Retinal pigment epithelial cell (primary cell): ENCODE measurements around the gene MAT2A.

ENCODE experiments used
- DNase-seq: peaks from one replicate; pipeline ENCODE4 v3.0.0-alpha.2; 2010; ENCODE audit warnings: low read depth
- H3K4me3 ChIP-seq: 2 replicates; pipeline ENCODE4 v1.5.1; 2011; ENCODE audit warnings: mild to moderate bottlenecking, low read length, control low read depth, moderate library complexity
- TF ChIP-seq, protein P1 (sequence below): conservative IDR thresholded peaks from 2 replicates; pipeline ENCODE4 v1.5.1; 2011; ENCODE audit warnings: low read depth, low read length, control low read depth, inconsistent platforms

Gene MAT2A

DNA sequence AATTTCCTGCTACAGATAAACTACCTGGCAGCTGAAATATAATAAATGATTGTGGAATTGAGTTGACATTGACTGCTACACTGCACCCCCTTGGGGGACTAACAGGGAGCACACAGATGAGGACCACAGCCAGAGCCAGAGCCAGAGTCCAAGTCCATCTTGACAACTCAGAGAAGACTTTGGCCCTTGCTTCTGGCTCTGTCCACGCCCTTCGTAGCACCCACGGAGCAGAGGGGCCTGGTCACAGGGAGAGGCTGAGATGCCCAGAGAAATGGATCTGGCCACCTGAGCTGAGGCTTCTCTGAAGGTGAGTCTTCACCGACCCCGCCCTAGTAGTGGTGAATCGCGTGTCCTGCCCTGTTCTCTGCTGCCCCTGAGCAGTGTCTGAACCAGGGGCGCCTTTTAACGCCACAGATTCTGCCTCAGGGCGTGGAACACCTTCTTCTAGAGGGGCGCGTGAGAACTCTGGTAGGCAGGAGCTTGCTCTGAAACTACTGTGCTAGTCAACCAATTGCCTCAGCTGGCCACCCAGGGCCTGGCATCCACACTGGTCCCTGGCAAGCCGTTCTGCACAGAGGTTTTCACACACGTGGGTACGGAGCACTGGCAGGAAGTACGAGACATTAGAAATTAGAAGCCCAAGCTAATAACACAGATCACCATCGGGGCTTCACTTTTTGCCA is 35.7 kb upstream of the MAT2A start:
- no peak for DNase-seq
- no peak overlapping the region for H3K4me3 ChIP-seq
- TF ChIP-seq, protein P1, sequence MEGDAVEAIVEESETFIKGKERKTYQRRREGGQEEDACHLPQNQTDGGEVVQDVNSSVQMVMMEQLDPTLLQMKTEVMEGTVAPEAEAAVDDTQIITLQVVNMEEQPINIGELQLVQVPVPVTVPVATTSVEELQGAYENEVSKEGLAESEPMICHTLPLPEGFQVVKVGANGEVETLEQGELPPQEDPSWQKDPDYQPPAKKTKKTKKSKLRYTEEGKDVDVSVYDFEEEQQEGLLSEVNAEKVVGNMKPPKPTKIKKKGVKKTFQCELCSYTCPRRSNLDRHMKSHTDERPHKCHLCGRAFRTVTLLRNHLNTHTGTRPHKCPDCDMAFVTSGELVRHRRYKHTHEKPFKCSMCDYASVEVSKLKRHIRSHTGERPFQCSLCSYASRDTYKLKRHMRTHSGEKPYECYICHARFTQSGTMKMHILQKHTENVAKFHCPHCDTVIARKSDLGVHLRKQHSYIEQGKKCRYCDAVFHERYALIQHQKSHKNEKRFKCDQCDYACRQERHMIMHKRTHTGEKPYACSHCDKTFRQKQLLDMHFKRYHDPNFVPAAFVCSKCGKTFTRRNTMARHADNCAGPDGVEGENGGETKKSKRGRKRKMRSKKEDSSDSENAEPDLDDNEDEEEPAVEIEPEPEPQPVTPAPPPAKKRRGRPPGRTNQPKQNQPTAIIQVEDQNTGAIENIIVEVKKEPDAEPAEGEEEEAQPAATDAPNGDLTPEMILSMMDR: no peak

- no peak overlapping the region for H3K4me3 ChIP-seq
- TF ChIP-seq, protein P1: no peak
- no peak for DNase-seq
These were observed 34.9 kb upstream of the MAT2A start for GRCh38 chr2:85503851-85504777.

DNA sequence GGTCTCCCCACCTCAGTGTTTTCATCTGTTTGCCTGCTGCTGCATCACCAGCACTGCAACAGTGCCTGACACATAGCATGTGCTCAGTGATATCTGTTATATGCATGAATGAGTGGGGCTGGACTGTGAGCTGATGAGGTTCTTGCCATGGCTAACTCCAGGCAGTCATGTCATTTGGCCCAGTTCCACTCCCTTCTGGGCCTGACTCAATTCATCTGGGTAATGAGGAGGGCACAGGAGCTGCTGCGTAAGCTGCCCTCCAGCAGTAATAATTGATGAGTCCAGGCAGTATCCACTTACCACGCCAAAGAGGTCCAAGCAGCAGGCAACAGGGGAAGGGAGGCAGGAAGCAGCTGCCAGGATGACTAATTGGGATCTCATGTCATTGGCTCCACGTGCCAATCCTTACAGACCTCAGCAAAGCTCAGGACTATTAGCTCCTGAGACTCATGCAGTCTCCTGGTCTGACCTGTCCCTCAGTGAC is 34.1 kb upstream of the MAT2A start:
- H3K4me3 ChIP-seq: no peak overlapping the region
- TF ChIP-seq, protein P1: no peak
- DNase-seq: peak; percentile 93

DNA sequence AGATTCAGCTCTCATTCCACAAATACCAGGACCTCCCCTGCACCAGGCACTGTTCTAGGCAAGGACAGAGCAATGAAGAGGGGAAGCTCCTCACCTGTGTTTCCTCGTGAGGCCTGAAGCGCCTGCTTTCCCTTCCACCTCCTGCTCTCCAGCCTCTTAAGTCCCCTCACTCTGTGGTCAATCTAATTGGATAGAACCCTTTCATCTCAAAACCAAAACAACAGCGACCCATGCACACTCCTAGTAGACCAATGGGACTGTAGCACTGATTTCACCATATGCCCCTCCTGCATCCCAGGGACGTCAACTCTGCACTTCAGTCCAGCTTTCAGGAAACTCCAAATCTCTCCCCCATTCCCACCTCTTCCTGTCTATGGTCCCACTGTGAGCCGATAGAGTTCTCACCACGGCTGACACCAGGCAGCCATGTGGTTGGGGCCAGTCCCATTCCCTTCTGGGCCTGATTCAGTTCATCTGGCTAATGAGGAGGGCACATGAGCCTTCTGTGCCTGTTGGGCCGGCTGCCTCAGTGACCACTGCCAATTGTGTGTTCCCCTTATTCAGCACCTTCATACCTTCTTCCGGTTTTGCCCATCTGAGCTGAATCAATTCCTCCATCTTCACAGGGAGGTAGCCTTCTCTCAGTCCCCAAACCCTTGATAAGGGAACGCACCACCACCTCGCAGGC is 33.3 kb upstream of the MAT2A start:
- H3K4me3 ChIP-seq: no peak overlapping the region
- DNase-seq: no peak
- TF ChIP-seq, protein P1: no peak

DNA sequence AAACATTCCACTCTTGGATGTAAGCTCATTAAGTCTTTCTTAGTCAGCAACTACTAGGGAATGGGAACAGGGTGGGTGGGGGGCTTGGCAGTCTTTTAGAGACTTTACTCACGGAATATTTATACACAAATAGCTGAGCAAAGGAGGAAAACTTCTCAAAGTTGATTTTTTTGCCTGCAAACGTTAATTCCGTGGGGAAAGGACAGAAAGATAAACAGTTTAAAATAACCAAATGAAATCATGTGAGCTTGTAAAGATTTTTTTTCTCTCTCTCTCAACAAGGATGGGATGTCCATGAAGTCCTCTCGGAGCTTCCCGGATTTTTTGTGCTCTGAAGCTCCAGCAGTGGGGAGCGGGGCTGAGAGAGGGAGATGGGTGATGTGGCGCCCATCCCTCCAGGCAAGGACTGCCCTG is 32.2 kb upstream of the MAT2A start:
- DNase-seq: peak; percentile 81
- no peak overlapping the region for H3K4me3 ChIP-seq
- TF ChIP-seq, protein P1: no peak

DNA sequence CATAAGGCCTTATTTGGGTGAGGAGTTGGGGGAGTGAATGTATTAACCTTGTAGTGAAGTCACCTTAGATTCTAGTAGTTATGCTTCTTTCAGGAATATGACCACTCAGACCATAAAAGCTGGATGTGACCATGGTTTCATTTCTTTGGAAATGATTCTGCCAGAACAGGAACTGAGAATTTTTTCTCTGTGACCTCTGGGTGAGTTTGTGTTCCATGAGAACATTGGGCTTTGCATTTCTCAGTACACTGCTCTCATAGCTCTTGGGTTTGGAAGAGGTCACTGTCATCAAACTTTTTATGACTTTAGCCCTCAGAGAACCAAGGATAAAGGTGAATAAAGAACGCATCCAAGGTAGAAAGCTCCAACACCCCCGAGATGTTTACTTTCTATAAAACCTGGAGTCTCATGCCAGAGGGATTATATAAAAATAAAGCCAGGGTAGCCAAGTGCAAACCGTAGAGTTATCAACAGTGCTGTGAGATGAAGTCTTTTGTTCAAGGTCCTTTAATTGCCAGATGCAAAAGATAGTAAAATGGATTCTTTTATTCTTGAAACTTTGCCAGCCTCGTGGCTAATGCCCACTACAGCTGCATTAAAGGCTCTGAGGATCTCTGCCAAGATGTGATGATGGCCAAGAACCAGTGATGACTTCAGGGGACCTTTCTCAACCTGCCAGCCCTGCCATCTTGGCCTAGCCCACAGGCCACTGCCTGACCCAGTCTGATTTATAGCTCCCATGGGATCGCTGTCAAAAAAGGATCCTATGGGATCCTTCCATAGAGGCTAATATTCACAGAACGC is 27.8 kb upstream of the MAT2A start:
- TF ChIP-seq, protein P1: no peak
- no peak for DNase-seq
- H3K4me3 ChIP-seq: no peak overlapping the region
